Natural killer cell (primary cell): Measurements from ENCODE around the gene ATF6B. TPM values are rescaled to one million over a fixed set of nuclear protein-coding genes. Genes with fewer than 3 reads are reported as not detected.
A peak's percentile ranks its signal among the peaks of the same experiment; 100 is the strongest.

Experiments
- ATAC-seq, 3 donors: fragments of 150-1000 bp in 2 of 3; fragments of 200-7000 bp in 1 of 3; cut with Tn5 transposase; 1 replicate in 1 of 3; 2 replicates in 2 of 3; pipeline ENCODE4 v1.10.0; 2021; ENCODE audit warnings: mild to moderate bottlenecking in 2 of 3, moderate library complexity in 2 of 3
- DNase-seq, 2 donors: peaks; one replicate each; pipeline versions ENCODE4 v3.0.0 to v3.0.0-alpha.2; 2013 to 2021; ENCODE audit warnings: mixed read lengths in 1 of 2
- H3K27ac ChIP-seq: one replicate; pipeline ENCODE4 v1.5.1; 2013; ENCODE audit warnings: mild to moderate bottlenecking, low read length
- H3K27me3 ChIP-seq: one replicate; pipeline ENCODE4 v1.6.1; 2013; ENCODE audit warnings: low read length; ENCODE audit not compliant: control insufficient read depth, insufficient read depth
- H3K36me3 ChIP-seq: one replicate; pipeline ENCODE4 v1.6.1; 2013; ENCODE audit warnings: low read length; ENCODE audit not compliant: control insufficient read depth, insufficient read depth
- H3K4me1 ChIP-seq: one replicate; pipeline ENCODE4 v1.6.1; 2013; ENCODE audit warnings: low read length; ENCODE audit not compliant: control insufficient read depth, insufficient read depth
- H3K4me3 ChIP-seq: one replicate; pipeline ENCODE4 v1.5.1; 2013; ENCODE audit warnings: low read length
- H3K9me3 ChIP-seq: one replicate; pipeline ENCODE4 v1.6.1; 2013; ENCODE audit warnings: low read length; ENCODE audit not compliant: control insufficient read depth, insufficient read depth
- H3K27ac Mint-ChIP-seq, 2 donors: one replicate each; pipeline ENCODE4 v1.8.0; 2022; ENCODE audit warnings: mild to moderate bottlenecking in 2 of 2, mixed read lengths in 2 of 2, moderate library complexity in 1 of 2
- H3K27me3 Mint-ChIP-seq, 2 donors: one replicate each; pipeline ENCODE4 v1.8.0; 2022; ENCODE audit warnings: low read depth in 2 of 2, mixed read lengths in 2 of 2
- H3K36me3 Mint-ChIP-seq: one replicate; pipeline ENCODE4 v1.8.0; 2022; ENCODE audit warnings: mixed read lengths
- H3K4me1 Mint-ChIP-seq, 2 donors: one replicate each; pipeline ENCODE4 v1.8.0; 2022; ENCODE audit warnings: mixed read lengths in 2 of 2
- H3K4me3 Mint-ChIP-seq: one replicate; pipeline ENCODE4 v1.8.0; 2022; ENCODE audit warnings: mild to moderate bottlenecking, moderate library complexity, mixed read lengths
- H3K9me3 Mint-ChIP-seq, 2 donors: one replicate each; pipeline ENCODE4 v1.8.0; 2022; ENCODE audit warnings: mixed read lengths in 2 of 2
- CTCF ChIP-seq: fragments of 200-600 bp; IDR thresholded peaks from one replicate; pipeline ENCODE4 v1.8.0; 2022; ENCODE audit warnings: antibody characterized with exemption
- WGBS: methylation state at CpG from one replicate; pipeline ENCODE4 v1.1.7; 2013; ENCODE audit warnings: missing lambda C conversion rate; ENCODE audit not compliant: insufficient coverage; 5-methylcytosine and 5-hydroxymethylcytosine counted together
- intact Hi-C: fragments of 100-400 bp; cut with micrococcal nuclease; formaldehyde crosslinking; loops from one replicate; pipeline ENCODE4 v1.14.2; 2022
- total RNA-seq, 4 donors: library from RNA; stranded (reverse); fragments of 120-200 nt in 1 of 4; gene quantifications; one replicate each; pipeline versions ENCODE4 v1.2.3 to v1.2.4, GENCODE V29; 2013 to 2022

ATF6B gene
- total RNA-seq, 3 donors from 2014 or later (not counting 1 experiment from before 2014, with no cell fraction given): 157 to 187 (median 178) TPM

- peaks cover 21% of the 10 kb centered on the region for H3K27me3 ChIP-seq
These were observed 21.2 kb upstream of the ATF6B start for GRCh38 chr6:32149092-32149755.

GRCh38 chr6:32148289-32149091 lies 20.4 kb upstream of the ATF6B start:
- peak overlapping the region; percentile 8 for H3K27ac ChIP-seq
- Mint-ChIP-seq H3K9me3 (no peaks in the 10 kb centered on the region), H3K36me3 (no peaks in the 10 kb centered on the region), H3K4me1 (peaks cover 32 to 52% of the 10 kb centered on the region in 2 donors), H3K4me3 (peak overlapping the region; percentile 91), H3K27me3 (peaks cover 20 to 37% of the 10 kb centered on the region in 2 donors), H3K27ac (peak overlapping the region; percentile 80 to 91)
- no peaks in the 10 kb centered on the region for H3K36me3 ChIP-seq
- ATAC-seq (peak; percentile 90 to 94 (median 94)), DNase-seq (peak; percentile 78 to 86)
- peaks cover 21% of the 10 kb centered on the region for H3K27me3 ChIP-seq
- H3K4me1 ChIP-seq: peaks cover 32% of the 10 kb centered on the region
- peaks cover 3% of the 10 kb centered on the region for H3K9me3 ChIP-seq
- peak overlapping the region; percentile 29 for H3K4me3 ChIP-seq
- 11% methylated on average over 35 of the region's 39 CpGs for WGBS
- intact Hi-C loops: loop anchor here (1.0 to 2.0 kb wide), 2 partner anchors 18 to 28 kb away; partner anchors contain the start of genes AGPAT1 and FKBPL
- TF ChIP-seq CTCF: peak; percentile 50

More at GRCh38 chr6:32149092-32149755, 21.2 kb upstream of the ATF6B start:
- Mint-ChIP-seq H3K27me3 (peaks cover 20 to 37% of the 10 kb centered on the region in 2 donors), H3K27ac (peak overlapping the region; percentile 80 to 91), H3K4me3 (peak overlapping the region; percentile 91), H3K9me3 (no peaks in the 10 kb centered on the region), H3K4me1 (peaks cover 39 to 59% of the 10 kb centered on the region in 2 donors), H3K36me3 (no peaks in the 10 kb centered on the region)
- 44% methylated on average over 47 of the region's 47 CpGs for WGBS
- Histone ChIP-seq H3K4me1 (peaks cover 40% of the 10 kb centered on the region), H3K36me3 (no peaks in the 10 kb centered on the region), H3K4me3 (peak overlapping the region; percentile 29), H3K9me3 (peaks cover 3% of the 10 kb centered on the region), H3K27ac (peak overlapping the region; percentile 8)
- DNase-seq (peak in 1 of 2 donors; percentile 32), ATAC-seq (peak; percentile 3 to 28 (median 19))
- TF ChIP-seq CTCF: no peak
- intact Hi-C loops: loop anchor here (2.0 kb wide), 1 partner anchor 18 kb away; the partner anchor contains the start of gene FKBPL

GRCh38 chr6:32147401-32148132 lies 19.5 kb upstream of the ATF6B start:
- peaks cover 25 to 44% of the 10 kb centered on the region in 2 donors for H3K4me1 Mint-ChIP-seq
- peak overlapping the region; percentile 91 for H3K4me3 Mint-ChIP-seq
- Histone ChIP-seq H3K4me3 (no peak overlapping the region), H3K27me3 (peaks cover 21% of the 10 kb centered on the region), H3K27ac (no peak overlapping the region), H3K4me1 (peaks cover 28% of the 10 kb centered on the region), H3K9me3 (peaks cover 3% of the 10 kb centered on the region), H3K36me3 (no peaks in the 10 kb centered on the region)
- peak in 1 of 2 donors; percentile 41 for DNase-seq
- no peak for ATAC-seq
- peak; percentile 11 for TF ChIP-seq CTCF
- intact Hi-C loops: loop anchor here (1.0 to 2.0 kb wide), 2 partner anchors 17 to 29 kb away; partner anchors contain the start of genes AGPAT1 and FKBPL
- WGBS: 53% methylated on average over 4 of the region's 4 CpGs
- H3K27me3 Mint-ChIP-seq: peaks cover 20 to 37% of the 10 kb centered on the region in 2 donors
- no peaks in the 10 kb centered on the region for H3K9me3 Mint-ChIP-seq
- H3K27ac Mint-ChIP-seq: peak overlapping the region; percentile 80 to 91
- no peaks in the 10 kb centered on the region for H3K36me3 Mint-ChIP-seq
